Activated T-cell treated with anti-CD3 and anti-CD28 coated beads, Interleukin-2, amount 50 U/mL, for 24 hours (primary cell): ENCODE data around the gene SLC16A2.

Source experiments
- DNase-seq: peaks from one replicate; pipeline ENCODE4 v3.0.0-alpha.2; 2020
- H3K27ac Mint-ChIP-seq: 2 replicates; pipeline ENCODE4 v1.8.0; 2020; ENCODE audit warnings: mild to moderate bottlenecking, mixed read lengths
- H3K27me3 Mint-ChIP-seq: 2 replicates; pipeline ENCODE4 v1.8.0; 2020; ENCODE audit warnings: mixed read lengths
- H3K36me3 Mint-ChIP-seq: 2 replicates; pipeline ENCODE4 v1.8.0; 2020; ENCODE audit warnings: low read depth, mixed read lengths
- H3K4me1 Mint-ChIP-seq: 2 replicates; pipeline ENCODE4 v1.8.0; 2020; ENCODE audit warnings: low read depth, mixed read lengths
- H3K4me3 Mint-ChIP-seq: 2 replicates; pipeline ENCODE4 v1.8.0; 2020; ENCODE audit warnings: mild to moderate bottlenecking, moderate library complexity, mixed read lengths
- H3K9me3 Mint-ChIP-seq: 2 replicates; pipeline ENCODE4 v1.8.0; 2020; ENCODE audit warnings: mixed read lengths

The SLC16A2 gene

DNA sequence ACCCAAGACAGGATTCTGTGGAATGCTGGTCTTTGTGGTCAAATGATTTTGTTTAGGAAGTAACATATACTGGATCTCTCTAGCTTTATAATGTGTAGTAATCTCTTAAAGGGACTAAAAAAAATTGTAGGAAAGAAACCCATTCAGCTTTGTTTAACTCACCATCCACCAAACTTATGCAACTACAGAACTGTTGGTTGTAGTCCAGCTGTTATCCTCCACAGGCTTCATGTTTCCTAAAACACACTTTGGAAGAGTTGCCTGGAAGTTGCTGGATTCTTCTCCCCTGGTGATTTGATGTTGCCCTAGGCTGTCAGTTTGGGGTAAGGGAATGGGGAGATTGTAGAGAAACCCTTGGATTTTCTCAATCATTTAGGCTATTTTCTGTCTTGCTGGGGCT is 103.8 kb downstream of the SLC16A2 start:
- Mint-ChIP-seq H3K4me1 (no peaks in the 10 kb centered on the region), H3K27me3 (peaks cover 4% of the 10 kb centered on the region), H3K27ac (no peak overlapping the region)

DNA sequence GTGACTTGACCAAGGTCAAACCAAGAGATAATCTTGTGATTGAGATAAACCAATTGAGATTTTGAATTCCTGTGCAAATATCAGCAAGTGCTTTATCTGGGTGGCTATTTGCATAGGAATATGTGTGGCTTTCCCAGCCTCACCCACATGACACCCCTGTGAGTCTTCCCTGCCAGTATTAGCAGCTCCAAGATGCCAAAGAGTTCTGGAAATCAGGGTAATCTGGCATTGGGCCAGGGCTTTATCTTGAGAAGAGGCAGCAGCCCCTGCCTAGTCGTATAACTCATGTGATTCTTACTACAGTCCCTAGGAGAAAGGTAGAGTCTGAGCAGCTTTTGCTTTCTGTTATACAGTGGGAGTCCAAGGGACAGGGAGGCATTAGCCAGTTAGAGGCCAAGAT is 105.5 kb downstream of the SLC16A2 start:
- Mint-ChIP-seq H3K36me3 (no peaks in the 10 kb centered on the region), H3K27me3 (peaks cover 8% of the 10 kb centered on the region), H3K27ac (no peak overlapping the region), H3K9me3 (no peaks in the 10 kb centered on the region), H3K4me1 (no peaks in the 10 kb centered on the region), H3K4me3 (no peak overlapping the region)
- DNase-seq = no peak

More for the DNA sequence above, 103.8 kb downstream of the SLC16A2 start:
- no peak overlapping the region for H3K4me3 Mint-ChIP-seq
- no peaks in the 10 kb centered on the region for H3K36me3 Mint-ChIP-seq
- DNase-seq = no peak
- H3K9me3 Mint-ChIP-seq = no peaks in the 10 kb centered on the region

DNA sequence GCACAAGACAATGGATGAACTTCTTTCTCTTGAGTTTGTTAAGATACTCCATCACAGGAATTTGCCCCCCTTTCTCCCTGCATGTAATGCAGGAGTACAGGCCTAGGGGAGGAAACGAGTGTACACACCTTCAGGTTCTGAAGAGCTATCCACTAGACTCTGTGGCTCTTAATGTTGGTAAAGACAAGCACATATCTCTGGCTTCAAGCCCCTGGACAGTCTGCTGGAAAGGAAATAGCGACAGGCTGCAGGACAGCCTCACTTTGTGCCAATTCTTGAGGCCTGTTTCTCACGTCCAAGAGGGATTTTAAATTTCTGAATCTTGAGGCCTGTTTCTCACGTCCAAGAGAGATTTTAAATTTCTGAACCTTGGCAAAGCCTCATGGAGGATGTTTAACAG is 106.1 kb downstream of the SLC16A2 start:
- DNase-seq = no peak
- no peak overlapping the region for H3K27ac Mint-ChIP-seq
- no peak overlapping the region for H3K4me3 Mint-ChIP-seq
- no peaks in the 10 kb centered on the region for H3K4me1 Mint-ChIP-seq
- peaks cover 12% of the 10 kb centered on the region for H3K27me3 Mint-ChIP-seq
- H3K9me3 Mint-ChIP-seq = no peaks in the 10 kb centered on the region
- no peaks in the 10 kb centered on the region for H3K36me3 Mint-ChIP-seq

DNA sequence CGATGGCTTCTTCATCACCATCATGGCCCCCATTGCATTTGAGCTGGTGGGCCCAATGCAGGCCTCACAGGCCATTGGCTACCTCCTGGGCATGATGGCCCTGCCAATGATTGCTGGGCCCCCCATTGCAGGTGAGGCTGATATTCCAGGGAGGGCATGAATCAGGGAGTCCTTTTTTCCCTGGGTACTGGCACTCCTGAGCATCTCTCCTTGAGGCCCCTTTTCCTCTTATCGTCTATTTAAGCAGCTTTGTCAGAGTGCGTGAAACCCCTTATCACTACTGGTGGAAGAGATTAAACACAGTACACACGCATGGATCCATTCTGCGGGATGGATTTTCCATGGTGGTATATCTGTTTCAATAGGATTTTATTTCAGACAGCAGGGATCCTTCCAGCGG is 108.0 kb downstream of the SLC16A2 start:
- no peak for DNase-seq
- Mint-ChIP-seq H3K36me3 (no peaks in the 10 kb centered on the region), H3K9me3 (no peaks in the 10 kb centered on the region), H3K27ac (no peak overlapping the region), H3K27me3 (peaks cover 18% of the 10 kb centered on the region), H3K4me1 (peaks cover 7% of the 10 kb centered on the region), H3K4me3 (no peak overlapping the region)

DNA sequence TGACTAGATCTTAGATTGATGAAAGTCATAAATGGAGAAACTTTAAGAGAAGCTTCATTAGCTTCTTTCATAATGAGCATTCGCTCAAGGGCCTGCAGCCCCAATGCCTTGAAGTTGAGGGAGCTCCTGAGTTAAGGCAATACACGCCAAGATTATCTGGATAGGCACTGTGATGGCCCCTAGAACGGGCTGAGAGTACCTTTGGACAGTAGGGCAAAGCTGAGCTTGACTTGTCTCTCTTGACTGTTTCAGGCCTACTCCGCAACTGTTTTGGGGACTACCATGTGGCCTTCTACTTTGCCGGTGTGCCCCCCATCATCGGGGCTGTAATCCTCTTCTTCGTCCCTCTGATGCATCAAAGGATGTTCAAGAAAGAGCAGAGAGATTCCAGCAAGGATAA is 109.8 kb downstream of the SLC16A2 start:
- no peaks in the 10 kb centered on the region for H3K9me3 Mint-ChIP-seq
- H3K27me3 Mint-ChIP-seq = peaks cover 25% of the 10 kb centered on the region
- no peak overlapping the region for H3K4me3 Mint-ChIP-seq
- H3K36me3 Mint-ChIP-seq = no peaks in the 10 kb centered on the region
- peaks cover 23% of the 10 kb centered on the region for H3K4me1 Mint-ChIP-seq
- no peak overlapping the region for H3K27ac Mint-ChIP-seq
- DNase-seq = no peak

DNA sequence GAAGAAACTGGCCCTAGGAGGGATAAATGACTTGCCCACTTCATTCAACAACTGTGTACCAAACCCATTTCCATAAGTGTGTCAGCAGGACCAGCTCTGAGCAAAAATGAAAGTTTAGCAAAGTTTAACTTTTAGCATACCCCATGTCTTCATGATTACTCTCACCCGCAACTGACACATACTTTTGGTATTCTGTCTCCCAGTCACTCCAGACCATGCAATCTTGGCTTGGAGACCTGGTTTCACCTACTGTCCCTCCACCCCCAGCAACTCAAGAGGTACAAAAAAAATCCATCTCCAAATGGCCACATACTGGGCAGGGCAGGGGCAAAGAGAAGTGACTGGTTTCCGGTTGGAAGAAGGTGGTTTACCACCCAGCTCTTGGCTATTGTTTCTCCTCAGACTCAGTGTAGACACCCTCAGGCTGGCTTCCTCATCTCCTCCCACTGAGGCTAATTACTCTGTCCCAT is 113.3 kb downstream of the SLC16A2 start:
- Mint-ChIP-seq H3K27me3 (peaks cover 43% of the 10 kb centered on the region), H3K4me1 (peaks cover 31% of the 10 kb centered on the region), H3K36me3 (no peaks in the 10 kb centered on the region), H3K9me3 (no peaks in the 10 kb centered on the region), H3K4me3 (peak overlapping the region; percentile 15), H3K27ac (peak overlapping the region; percentile 89)
- no peak for DNase-seq

DNA sequence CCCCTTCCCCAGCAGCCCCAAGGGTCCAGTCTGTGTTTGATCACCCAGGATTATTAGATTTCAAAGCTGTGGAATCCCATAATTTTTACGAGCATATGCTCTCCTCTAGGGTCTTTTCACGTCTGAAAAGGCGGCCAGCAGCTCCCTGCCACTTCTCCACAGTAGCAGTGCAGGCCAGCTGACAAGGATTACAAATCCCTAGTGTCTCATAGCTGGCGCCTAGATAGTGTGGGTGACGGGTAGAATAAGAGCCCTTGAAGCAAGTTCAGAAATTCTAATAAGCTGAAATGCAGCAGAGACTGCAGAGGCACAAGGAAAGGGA is 113.8 kb downstream of the SLC16A2 start:
- Mint-ChIP-seq H3K9me3 (no peaks in the 10 kb centered on the region), H3K27ac (peak overlapping the region; percentile 89), H3K27me3 (peaks cover 43% of the 10 kb centered on the region), H3K4me1 (peaks cover 33% of the 10 kb centered on the region), H3K4me3 (peak overlapping the region; percentile 69), H3K36me3 (no peaks in the 10 kb centered on the region)
- DNase-seq = no peak

DNA sequence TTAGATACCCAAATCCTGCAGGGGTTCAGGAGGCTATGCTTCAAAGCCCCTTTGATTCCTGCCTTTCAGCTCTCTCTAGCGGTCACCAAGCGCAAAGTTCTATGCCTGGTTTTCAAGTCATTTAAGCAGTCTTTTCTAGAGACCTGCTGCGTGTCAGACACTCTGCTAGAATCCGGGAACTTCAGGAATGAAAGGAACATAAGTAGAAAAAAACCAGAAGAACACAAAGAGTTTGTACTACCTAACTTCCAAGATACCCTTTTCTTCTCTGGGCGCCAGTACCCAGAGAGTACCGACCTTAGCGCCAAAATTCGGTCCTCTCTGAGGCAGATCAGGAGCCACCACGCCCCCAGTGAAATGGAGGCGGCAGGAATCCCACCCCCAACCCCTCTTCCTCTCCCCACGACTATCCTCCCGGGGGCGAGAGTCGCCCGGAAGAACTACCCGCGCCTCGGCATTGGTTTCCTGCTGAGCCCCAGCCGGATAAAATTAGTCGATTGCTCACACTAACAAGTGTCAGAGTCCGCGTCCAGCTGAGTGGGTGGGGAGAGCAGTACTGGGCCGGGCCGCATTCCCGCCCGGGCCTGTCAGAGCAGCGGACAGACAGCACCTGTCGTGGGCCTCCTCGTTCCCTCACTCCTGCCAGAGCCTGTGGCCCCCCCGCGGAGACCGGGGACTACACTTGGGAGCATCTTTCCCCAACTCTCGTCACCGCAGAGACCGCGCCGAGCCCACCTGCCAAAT is 114.3 kb downstream of the SLC16A2 start:
- Mint-ChIP-seq H3K27ac (peak overlapping the region; percentile 89), H3K9me3 (no peaks in the 10 kb centered on the region)
- DNase-seq = peak; percentile 59

DNA sequence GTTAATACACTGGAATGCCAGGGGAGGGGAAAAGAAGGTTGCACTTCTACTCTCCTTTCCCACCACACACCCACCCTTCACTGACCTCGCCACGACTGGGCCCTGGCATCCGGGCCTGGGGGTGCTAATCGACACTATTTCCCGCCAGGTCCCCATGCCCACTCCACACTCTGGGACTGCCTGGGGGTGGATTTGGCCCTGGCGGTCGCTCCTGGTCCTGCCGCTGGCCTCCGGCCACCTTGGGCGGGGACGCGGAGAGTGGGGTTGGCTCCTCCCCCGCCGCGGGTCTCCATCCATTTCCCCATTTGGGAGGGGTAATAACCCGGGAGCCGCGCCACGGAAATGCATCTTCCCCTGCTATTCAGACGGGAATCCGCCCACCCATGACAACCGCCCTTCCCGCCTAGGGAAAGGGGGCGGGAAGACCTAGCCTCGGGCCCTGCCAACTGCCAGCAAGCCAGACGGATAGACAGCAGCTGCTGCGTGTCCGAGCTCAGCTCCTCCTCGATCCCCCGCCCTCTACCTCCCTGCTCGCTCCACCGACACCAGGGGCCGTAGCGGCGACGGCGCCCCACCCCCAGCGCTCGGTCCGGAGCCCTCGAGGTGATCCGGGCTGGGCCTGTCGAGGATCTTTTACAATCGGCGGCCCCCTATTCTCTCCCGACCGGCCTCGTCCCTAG is 115.0 kb downstream of the SLC16A2 start:
- H3K36me3 Mint-ChIP-seq = no peaks in the 10 kb centered on the region
- H3K4me3 Mint-ChIP-seq = peak overlapping the region; percentile 69
- peaks cover 42% of the 10 kb centered on the region for H3K27me3 Mint-ChIP-seq
- peaks cover 40% of the 10 kb centered on the region for H3K4me1 Mint-ChIP-seq
- no peaks in the 10 kb centered on the region for H3K9me3 Mint-ChIP-seq
- peak; percentile 62 for DNase-seq
- H3K27ac Mint-ChIP-seq = peak overlapping the region; percentile 89

More for the DNA sequence above, 114.3 kb downstream of the SLC16A2 start:
- Mint-ChIP-seq H3K36me3 (no peaks in the 10 kb centered on the region), H3K4me3 (peak overlapping the region; percentile 69), H3K4me1 (peaks cover 34% of the 10 kb centered on the region), H3K27me3 (peaks cover 43% of the 10 kb centered on the region)

DNA sequence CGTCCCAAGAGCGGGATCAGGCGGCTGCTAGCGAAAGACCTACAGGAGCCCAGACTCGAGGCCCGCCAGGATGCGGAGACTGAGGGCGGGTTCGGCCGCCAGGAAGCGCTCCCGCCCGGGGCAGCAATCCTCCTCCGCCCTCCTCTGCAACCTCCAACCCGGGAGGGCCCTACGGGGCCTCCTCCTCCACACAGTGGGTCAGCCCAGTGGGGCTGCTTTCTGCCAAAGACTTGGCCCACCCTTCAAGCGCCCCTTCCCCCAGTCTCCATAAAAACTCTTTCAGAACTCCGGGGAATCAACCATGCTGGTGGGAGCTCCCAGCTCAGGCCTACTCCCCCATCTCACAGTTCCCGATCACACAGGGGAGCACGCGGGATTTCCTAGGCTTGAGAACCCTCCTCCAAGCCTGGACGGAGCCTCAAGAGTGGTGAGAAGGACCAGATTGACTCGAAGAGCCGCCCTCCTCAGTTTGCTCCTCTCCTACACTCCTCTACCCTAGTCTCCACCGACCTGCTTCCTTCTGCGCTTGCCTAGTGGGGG is 115.6 kb downstream of the SLC16A2 start:
- H3K4me1 Mint-ChIP-seq = peaks cover 40% of the 10 kb centered on the region
- H3K36me3 Mint-ChIP-seq = no peaks in the 10 kb centered on the region
- H3K4me3 Mint-ChIP-seq = peak overlapping the region; percentile 69
- DNase-seq = no peak
- peaks cover 39% of the 10 kb centered on the region for H3K27me3 Mint-ChIP-seq
- H3K27ac Mint-ChIP-seq = peak overlapping the region; percentile 52
- H3K9me3 Mint-ChIP-seq = no peaks in the 10 kb centered on the region

DNA sequence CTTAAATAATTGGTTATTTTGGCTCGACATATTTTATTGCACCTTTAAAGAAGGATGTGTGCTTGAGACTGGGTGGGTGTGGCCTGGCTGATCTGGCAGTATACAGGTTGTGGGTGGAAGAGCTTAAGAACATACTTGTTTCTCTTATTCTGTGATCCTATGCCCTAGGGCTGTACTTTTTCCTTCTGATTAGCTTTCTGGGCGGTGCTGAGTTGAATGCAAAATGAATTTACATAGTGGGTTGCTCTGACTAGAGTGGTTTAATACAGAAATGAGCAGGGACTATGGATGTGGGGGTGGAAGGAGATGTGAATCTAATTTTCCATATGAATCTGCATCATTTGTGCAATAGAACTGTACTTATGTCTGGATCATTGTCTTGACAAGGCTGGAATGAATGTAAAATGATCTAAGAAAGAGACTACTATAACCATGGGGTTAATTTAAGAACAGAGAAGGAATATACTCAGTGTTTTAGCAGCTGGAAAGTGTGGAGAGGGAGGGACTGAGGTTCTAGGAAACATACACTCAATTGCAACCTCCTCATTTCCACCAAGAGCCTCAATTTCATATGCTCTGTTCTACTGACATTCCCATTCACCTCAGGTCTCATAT is 119.4 kb downstream of the SLC16A2 start:
- Mint-ChIP-seq H3K36me3 (no peaks in the 10 kb centered on the region), H3K9me3 (no peaks in the 10 kb centered on the region), H3K27ac (peak overlapping the region; percentile 38), H3K27me3 (peaks cover 31% of the 10 kb centered on the region), H3K4me1 (peaks cover 18% of the 10 kb centered on the region), H3K4me3 (no peak overlapping the region)
- DNase-seq = no peak

DNA sequence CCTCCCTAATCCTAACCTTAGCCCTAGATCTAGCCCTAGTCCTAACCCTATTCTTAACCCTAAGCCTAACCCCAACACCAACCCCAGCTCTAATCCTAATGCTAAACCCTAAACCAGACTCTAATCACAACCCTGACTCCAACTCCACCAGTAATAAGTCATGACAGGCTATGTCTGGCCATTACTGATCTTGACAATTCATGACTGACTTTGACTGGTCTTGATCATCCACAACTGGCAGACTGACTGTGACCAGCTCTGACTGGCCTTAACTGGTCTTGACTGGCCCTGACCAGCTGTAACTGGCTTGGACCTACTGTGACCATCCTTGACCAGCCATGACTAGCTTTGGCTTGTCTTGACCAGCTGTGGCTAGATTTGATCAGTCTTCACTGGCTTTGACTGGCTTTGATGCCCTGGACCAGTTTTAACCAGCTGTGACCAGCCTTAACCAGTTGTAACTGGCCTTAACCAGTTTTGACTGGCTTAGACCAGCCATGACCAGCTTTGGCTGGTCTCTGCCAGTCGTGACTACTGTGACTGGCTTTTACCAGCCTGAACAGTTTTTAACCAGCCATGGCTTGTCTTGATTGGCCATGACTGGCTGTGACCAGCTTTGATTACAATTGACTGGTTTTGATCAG is 124.7 kb downstream of the SLC16A2 start:
- peaks cover 5% of the 10 kb centered on the region for H3K4me1 Mint-ChIP-seq
- DNase-seq = no peak
- no peak overlapping the region for H3K4me3 Mint-ChIP-seq
- no peaks in the 10 kb centered on the region for H3K9me3 Mint-ChIP-seq
- H3K27ac Mint-ChIP-seq = no peak overlapping the region
- H3K27me3 Mint-ChIP-seq = peaks cover 14% of the 10 kb centered on the region
- H3K36me3 Mint-ChIP-seq = no peaks in the 10 kb centered on the region

DNA sequence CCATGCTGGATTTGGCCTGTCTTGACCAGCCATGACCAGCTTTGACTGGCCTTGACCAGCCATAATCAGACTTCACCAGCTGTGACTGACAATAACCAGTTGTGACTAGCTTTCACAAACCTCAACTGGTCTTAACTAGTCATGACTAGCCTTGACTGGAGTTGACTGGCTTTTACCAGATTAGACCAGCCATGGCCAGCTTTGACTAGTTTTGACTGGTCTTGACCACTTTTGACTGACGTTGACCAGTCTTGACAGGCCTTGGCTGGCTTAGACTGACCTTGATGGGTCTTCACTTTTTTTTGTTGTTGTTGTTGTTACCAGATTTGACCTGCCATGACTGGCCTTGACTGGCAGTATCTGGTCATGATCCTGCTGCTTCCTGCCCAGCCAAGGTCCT is 125.7 kb downstream of the SLC16A2 start:
- Mint-ChIP-seq H3K4me1 (peaks cover 4% of the 10 kb centered on the region), H3K4me3 (no peak overlapping the region), H3K36me3 (no peaks in the 10 kb centered on the region), H3K27ac (no peak overlapping the region), H3K9me3 (no peaks in the 10 kb centered on the region), H3K27me3 (peaks cover 14% of the 10 kb centered on the region)
- no peak for DNase-seq

DNA sequence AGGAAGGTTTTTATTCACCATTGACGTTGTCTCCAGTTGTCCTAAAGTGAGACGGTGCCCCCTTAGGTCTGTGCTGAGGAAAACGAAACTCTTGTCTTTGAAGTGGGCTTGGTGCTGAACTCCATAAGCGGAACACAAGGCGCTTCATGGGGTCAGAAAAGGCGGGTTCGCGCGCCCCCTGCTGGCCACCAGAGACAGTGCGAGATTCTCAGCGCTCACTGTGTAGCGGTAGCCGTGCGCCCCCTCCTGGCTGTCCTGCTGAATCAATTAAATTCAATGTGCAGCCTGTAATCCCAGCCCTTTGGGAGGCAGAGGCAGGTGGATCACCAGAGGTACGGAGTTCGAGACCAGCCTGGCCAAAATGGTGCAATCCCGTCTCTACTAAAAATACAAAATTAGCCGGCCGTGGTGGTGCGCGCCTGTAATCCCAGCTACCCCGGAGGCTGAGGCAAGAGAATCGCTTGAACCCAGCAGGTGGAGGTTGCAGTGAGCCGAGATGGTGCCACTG is 129.1 kb downstream of the SLC16A2 start:
- DNase-seq = peak; percentile 93
- Mint-ChIP-seq H3K4me3 (no peak overlapping the region), H3K27me3 (peaks cover 20% of the 10 kb centered on the region), H3K9me3 (no peaks in the 10 kb centered on the region), H3K4me1 (peaks cover 4% of the 10 kb centered on the region), H3K27ac (no peak overlapping the region), H3K36me3 (no peaks in the 10 kb centered on the region)
